Adrenal gland (tissue), 12 donors: ENCODE results near the gene ITGA11. TPM values are rescaled to one million over a fixed set of nuclear protein-coding genes. Genes with fewer than 3 reads are reported as not detected.
A peak's percentile ranks its signal among the peaks of the same experiment; 100 is the strongest.

Experiments
- DNase-seq, 7 donors: peaks; one replicate each; pipeline ENCODE4 v3.0.0-alpha.2; 2019 to 2020
- H3K27ac ChIP-seq, 5 donors: fragments of 200-600 bp; sonication (generic) in 4 of 5; 1 replicate in 3 of 5; 2 replicates in 2 of 5; pipeline versions ENCODE4 v1.5.1 to v1.8.0; 2016 to 2020; ENCODE audit warnings: mild to moderate bottlenecking in 1 of 5
- H3K27me3 ChIP-seq: fragments of 200-600 bp; 2 replicates; pipeline ENCODE4 v1.8.0; 2021
- H3K36me3 ChIP-seq, 2 donors: fragments of 200-600 bp; replicated peaks in 1 of 2; 1 replicate in 1 of 2; 2 replicates in 1 of 2; pipeline versions ENCODE4 v1.5.1 to v1.8.0; 2018 to 2022
- H3K4me1 ChIP-seq, 2 donors: fragments of 200-600 bp; replicated peaks in 1 of 2; 1 replicate in 1 of 2; 2 replicates in 1 of 2; pipeline versions ENCODE4 v1.5.1 to v1.8.0; 2018 to 2021
- H3K4me3 ChIP-seq, 4 donors: fragments of 200-600 bp; sonication (generic) in 3 of 4; one replicate each; pipeline ENCODE4 v1.5.1; 2016 to 2018
- H3K9me3 ChIP-seq, 3 donors: fragments of 200-600 bp; sonication (generic) in 1 of 3; replicated peaks in 1 of 3; 1 replicate in 2 of 3; 2 replicates in 1 of 3; pipeline versions ENCODE4 v1.5.1 to v1.8.0; 2016 to 2021
- POLR2A ChIP-seq, 2 donors: fragments of 450-650 bp; IDR thresholded peaks; one replicate each; pipeline ENCODE4 v1.6.1; 2017; ENCODE audit warnings: antibody characterized with exemption in 2 of 2, mild to moderate bottlenecking in 2 of 2, moderate library complexity in 1 of 2
- WGBS, 4 donors: extraction: QIAGEN DNeasy Blood & Tissue Kit in 2 of 4; methylation state at CpG; one replicate each; pipeline versions ENCODE4 v1.1.5 to v1.1.7; 2013 to 2017; 5-methylcytosine and 5-hydroxymethylcytosine counted together
- intact Hi-C, 2 donors: fragments of 100-400 bp; cut with DNase I; formaldehyde crosslinking; loops; one replicate each; pipeline versions ENCODE4 v1.14.1 to v1.15.0; 2022 to 2023
- polyA plus RNA-seq, 3 donors: library from polyadenylated mRNA; stranded (reverse); fragments of 200-250 nt in 2 of 3; fragments of 350-450 nt in 1 of 3; fragmentation: Illumina TruSeq in 1 of 3; extraction: RNeasy Lipid Tissue Mini Kit (QIAGEN cat#74804) in 1 of 3; gene quantifications; one replicate each; pipeline ENCODE4 v1.2.3, GENCODE V29; 2013 to 2014
- total RNA-seq, 9 donors: library from RNA; depleted of rRNA in 4 of 9; stranded (reverse); fragments of >200 nt in 4 of 9; fragments of 120-200 nt in 1 of 9; fragmentation: NEBNext Ultra II Directional in 1 of 9; extraction: Animal tissue kit (Norgen Biotek cat#: 25700) in 1 of 9; gene quantifications; one replicate each; pipeline versions ENCODE4 v1.1.0 to v1.2.4, GENCODE V29; 2013 to 2023
- TF ChIP-seq, protein P1 (sequence below), 6 experiments: fragments of 450-650 bp in 4 of 6; fragments of 200-600 bp in 2 of 6; sonication (generic) in 1 of 6; IDR thresholded peaks; 1 replicate in 5 of 6; 2 replicates in 1 of 6; pipeline versions ENCODE4 v1.5.1 to v1.8.0; 2016 to 2021; ENCODE audit warnings: antibody characterized with exemption in 6 of 6, mild to moderate bottlenecking in 2 of 6, moderate library complexity in 1 of 6
- donor health status: healthy with polysubstance abuse.
- donor health status: Bipolar disorder and iron deficiency.
- donor health status: DM: yes; HTN: yes; CAD: no.
- donor health status: DM: no; HTN: no; CAD: no.
- donor health status: DM: no; HTN: no; CAD: no.
- donor health status: DM: yes; HTN: yes; CAD: no.

ITGA11 gene
- total and polyA plus RNA-seq, 12 donors: 1.4 to 52.5 (median 7.5) TPM

DNA sequence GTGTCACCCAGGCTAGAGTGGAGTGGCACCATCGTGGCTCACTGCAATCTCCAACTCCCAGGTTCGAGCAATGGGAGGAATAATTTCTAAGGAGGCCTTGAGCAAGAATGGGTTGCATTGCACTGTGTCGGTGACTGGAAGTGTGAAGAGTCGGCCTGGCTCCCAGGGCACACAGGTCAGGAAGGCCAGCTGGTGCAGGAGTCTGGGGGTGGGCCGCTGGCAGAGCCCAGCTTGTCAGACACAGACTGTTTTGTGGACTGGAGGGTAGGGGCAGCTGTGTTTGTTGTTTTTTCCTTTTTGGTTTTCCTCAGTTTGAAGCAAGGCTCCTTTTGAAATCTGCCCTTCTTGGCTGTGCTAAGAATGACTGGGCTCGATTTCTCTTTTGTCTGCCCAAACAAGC lies 66.2 kb downstream of the ITGA11 start:
- Histone ChIP-seq H3K4me1 (peaks cover 5 to 17% of the 10 kb centered on the region in 2 donors), H3K27ac (peak overlapping the region in 1 of 5 donors; percentile 45)
- intact Hi-C loops: no loop called here

DNA sequence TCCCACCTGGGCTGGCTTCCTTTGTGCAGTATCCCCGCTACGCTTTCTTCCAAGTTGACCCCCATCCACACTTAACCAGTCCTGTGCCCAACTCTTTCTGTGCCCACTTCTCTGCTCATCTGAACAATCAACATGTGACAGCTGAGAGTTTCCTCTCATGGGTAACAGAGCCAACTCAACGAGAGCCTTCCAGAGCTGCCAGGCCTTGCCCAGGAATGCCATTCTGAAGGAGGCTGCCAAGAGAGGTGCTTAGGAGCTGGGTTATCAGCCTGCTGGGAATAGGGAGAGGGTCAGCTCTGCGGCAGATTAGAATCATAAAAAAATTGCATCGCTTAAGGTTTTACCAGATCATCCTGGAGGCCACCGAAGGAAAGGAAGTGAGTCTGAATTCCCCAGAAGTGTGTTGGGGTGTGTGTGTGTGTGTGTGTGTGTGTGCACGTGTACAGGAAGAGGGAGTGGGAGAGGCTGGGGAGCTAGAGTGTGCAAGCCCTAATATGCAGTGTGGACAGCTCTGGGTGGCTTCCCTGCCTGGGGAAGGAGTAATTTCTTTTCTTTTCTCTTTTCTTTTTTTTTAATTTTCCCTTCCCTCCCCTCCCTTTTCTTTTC lies 66.7 kb downstream of the ITGA11 start:
- intact Hi-C loops: no loop called here
- H3K4me1 ChIP-seq: peaks cover 5 to 17% of the 10 kb centered on the region in 2 donors
- WGBS, 4 donors: 57 to 73% (median 69%) methylated on average over 7 of the region's 7 CpGs
- no peaks in the 10 kb centered on the region for H3K36me3 ChIP-seq
- H3K27me3 ChIP-seq: no peaks in the 10 kb centered on the region
- DNase-seq: no peak
- no peaks in the 10 kb centered on the region for H3K9me3 ChIP-seq
- peak overlapping the region in 1 of 5 donors; percentile 27 for H3K27ac ChIP-seq
- no peak overlapping the region for H3K4me3 ChIP-seq
- TF ChIP-seq, protein P1, sequence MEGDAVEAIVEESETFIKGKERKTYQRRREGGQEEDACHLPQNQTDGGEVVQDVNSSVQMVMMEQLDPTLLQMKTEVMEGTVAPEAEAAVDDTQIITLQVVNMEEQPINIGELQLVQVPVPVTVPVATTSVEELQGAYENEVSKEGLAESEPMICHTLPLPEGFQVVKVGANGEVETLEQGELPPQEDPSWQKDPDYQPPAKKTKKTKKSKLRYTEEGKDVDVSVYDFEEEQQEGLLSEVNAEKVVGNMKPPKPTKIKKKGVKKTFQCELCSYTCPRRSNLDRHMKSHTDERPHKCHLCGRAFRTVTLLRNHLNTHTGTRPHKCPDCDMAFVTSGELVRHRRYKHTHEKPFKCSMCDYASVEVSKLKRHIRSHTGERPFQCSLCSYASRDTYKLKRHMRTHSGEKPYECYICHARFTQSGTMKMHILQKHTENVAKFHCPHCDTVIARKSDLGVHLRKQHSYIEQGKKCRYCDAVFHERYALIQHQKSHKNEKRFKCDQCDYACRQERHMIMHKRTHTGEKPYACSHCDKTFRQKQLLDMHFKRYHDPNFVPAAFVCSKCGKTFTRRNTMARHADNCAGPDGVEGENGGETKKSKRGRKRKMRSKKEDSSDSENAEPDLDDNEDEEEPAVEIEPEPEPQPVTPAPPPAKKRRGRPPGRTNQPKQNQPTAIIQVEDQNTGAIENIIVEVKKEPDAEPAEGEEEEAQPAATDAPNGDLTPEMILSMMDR (IDR thresholded peaks at IDR 0.05): no peak
- no peak for TF ChIP-seq POLR2A (IDR thresholded peaks at IDR 0.05)

More for the DNA sequence above, 66.2 kb downstream of the ITGA11 start:
- Histone ChIP-seq H3K36me3 (no peaks in the 10 kb centered on the region), H3K4me3 (no peak overlapping the region), H3K27me3 (no peaks in the 10 kb centered on the region), H3K9me3 (no peaks in the 10 kb centered on the region)
- 70 to 78% (median 74%) methylated on average over 5 to 6 of the region's 6 CpGs for WGBS, 4 donors
- no peak for TF ChIP-seq POLR2A (IDR thresholded peaks at IDR 0.05)
- TF ChIP-seq, protein P1 (IDR thresholded peaks at IDR 0.05): no peak
- DNase-seq: no peak

DNA sequence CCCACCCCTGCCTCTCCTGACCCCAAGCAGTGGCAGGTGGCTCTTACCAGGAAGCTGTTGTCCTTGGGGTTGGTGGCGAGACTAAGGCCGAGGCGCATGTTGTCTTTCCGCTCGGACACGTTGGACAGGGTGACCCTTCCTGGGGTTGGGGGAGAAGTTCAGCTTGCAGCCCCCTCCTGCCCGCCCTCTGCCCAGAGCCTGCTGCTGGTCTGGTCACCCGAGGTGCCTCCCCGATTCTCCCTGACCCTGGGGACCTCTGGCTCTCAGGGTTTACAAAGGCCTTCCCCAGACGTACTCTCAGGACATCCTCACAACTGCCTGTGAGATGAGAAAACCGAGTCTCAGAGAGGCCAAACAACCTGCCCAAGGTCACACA lies 67.3 kb downstream of the ITGA11 start:
- 78 to 87% (median 82%) methylated on average over 9 to 11 of the region's 11 CpGs for WGBS, 4 donors
- intact Hi-C loops: loop anchor here in 1 of 2 donors (5.0 kb wide), 1 partner anchor 37 kb away; no protein-coding TSS in a partner anchor
- Histone ChIP-seq H3K4me1 (peaks cover 5 to 17% of the 10 kb centered on the region in 2 donors), H3K27ac (peak overlapping the region in 1 of 5 donors; percentile 27), H3K27me3 (no peaks in the 10 kb centered on the region), H3K4me3 (no peak overlapping the region), H3K36me3 (no peaks in the 10 kb centered on the region), H3K9me3 (no peaks in the 10 kb centered on the region)
- TF ChIP-seq, protein P1 (IDR thresholded peaks at IDR 0.05): no peak
- no peak for TF ChIP-seq POLR2A (IDR thresholded peaks at IDR 0.05)
- no peak for DNase-seq

DNA sequence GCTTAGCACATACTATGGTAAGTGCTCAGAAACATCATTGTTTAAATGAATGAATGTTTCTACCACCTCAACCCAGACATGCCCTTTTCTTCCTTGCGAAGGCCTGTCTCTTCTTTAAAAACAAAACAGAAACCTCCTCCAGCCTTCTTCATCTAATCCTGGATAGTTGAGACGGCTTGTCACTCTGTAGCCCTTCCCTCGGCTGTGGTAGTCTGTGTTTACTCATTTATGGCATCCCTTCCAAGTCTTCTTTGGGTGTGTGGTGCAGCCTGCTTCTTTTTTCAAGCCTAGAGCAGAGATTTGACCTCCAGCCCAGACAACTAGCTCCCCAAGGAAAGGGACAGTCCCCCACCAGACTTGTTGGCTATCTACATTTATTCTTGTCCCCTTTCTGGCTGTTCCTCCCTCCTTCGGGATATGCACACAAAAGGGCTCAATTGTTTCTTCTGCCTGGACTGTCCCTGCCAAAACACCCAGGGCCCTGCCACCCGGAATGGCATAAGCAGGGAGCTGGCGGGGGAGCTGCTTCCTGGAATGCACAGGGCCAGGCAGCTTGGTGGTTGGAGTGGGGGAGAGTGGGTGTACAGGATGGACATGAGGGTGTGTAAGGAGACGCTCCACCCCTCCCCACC lies 67.8 kb downstream of the ITGA11 start:
- WGBS, 4 donors: 73 to 81% (median 77%) methylated on average over 6 to 7 of the region's 7 CpGs
- no peak for DNase-seq
- Histone ChIP-seq H3K27ac (peak overlapping the region in 2 of 5 donors; percentile 32 to 38), H3K9me3 (no peaks in the 10 kb centered on the region), H3K4me3 (no peak overlapping the region), H3K36me3 (no peaks in the 10 kb centered on the region), H3K27me3 (no peaks in the 10 kb centered on the region), H3K4me1 (peaks cover 5 to 17% of the 10 kb centered on the region in 2 donors)
- intact Hi-C loops: loop anchor here in 1 of 2 donors (5.0 kb wide), 1 partner anchor 37 kb away; no protein-coding TSS in a partner anchor
- TF ChIP-seq POLR2A (IDR thresholded peaks at IDR 0.05): no peak
- TF ChIP-seq, protein P1 (IDR thresholded peaks at IDR 0.05): no peak
